Panc1 (cell line): ENCODE results near the gene CSNK1G1. TPM values are rescaled to one million over a fixed set of nuclear protein-coding genes. Genes with fewer than 3 reads are reported as not detected.

Experiments used
- ATAC-seq: fragments of 200-7000 bp; cut with Tn5 transposase; 2 replicates; pipeline ENCODE4 v1.9.1; 2020; ENCODE audit warnings: mild to moderate bottlenecking, moderate library complexity
- BruUV-seq: library from RNA; stranded (reverse); fragments of 400-500 nt; replicated peaks from 2 replicates; lab custom pipeline; 2021; lab: Mats Ljungman, UMichigan
- CTCF ChIA-PET: fragments of 300-600 bp; sonication (Branson Sonifier 250); formaldehyde crosslinking; loops from one replicate; lab custom pipeline; 2022; ENCODE audit warnings: antibody characterized with exemption; lab: Charles Lee
- POLR2A ChIA-PET: fragments of 300-600 bp; sonication (Branson Sonifier 250); formaldehyde crosslinking; loops from one replicate; lab custom pipeline; 2022; ENCODE audit warnings: antibody characterized with exemption; lab: Charles Lee
- DNase-seq: peaks from one replicate; pipeline ENCODE4 v3.0.0-alpha.2; 2010; ENCODE audit warnings: low read depth, low spot score
- H3K27ac ChIP-seq: 2 replicates; pipeline ENCODE4 v1.5.1; 2011; ENCODE audit warnings: mild to moderate bottlenecking, low read length, inconsistent platforms
- H3K27me3 ChIP-seq: fragments of 200-500 bp; sonication (Bioruptor generic); 2 replicates; pipeline ENCODE4 v1.6.0; 2014; ENCODE audit warnings: low read length, inconsistent platforms; ENCODE audit not compliant: control insufficient read depth, insufficient read depth
- H3K36me3 ChIP-seq: fragments of 200-500 bp; sonication (Bioruptor generic); 2 replicates; pipeline ENCODE4 v1.5.1; 2014; ENCODE audit warnings: inconsistent platforms, mild to moderate bottlenecking, low read length, moderate library complexity; ENCODE audit not compliant: control insufficient read depth, insufficient read depth
- H3K4me1 ChIP-seq: 2 replicates; pipeline ENCODE4 v1.5.1; 2011; ENCODE audit warnings: inconsistent platforms, mild to moderate bottlenecking, low read length, moderate library complexity; ENCODE audit not compliant: control insufficient read depth, insufficient read depth
- H3K4me3 ChIP-seq, 2 experiments: 2 replicates each; pipeline ENCODE4 v1.5.1; 2011 to 2012; ENCODE audit warnings: low read depth in 2 of 2, low read length in 2 of 2, mild to moderate bottlenecking in 2 of 2, inconsistent platforms in 1 of 2, moderate library complexity in 1 of 2
- H3K9me3 ChIP-seq: fragments of 200-500 bp; sonication (Bioruptor generic); 2 replicates; pipeline ENCODE4 v1.5.1; 2014; ENCODE audit warnings: low read depth, mild to moderate bottlenecking, inconsistent platforms, low read length, moderate library complexity; ENCODE audit not compliant: control insufficient read depth, insufficient read depth
- CTCF ChIP-seq: fragments of 450-650 bp; IDR thresholded peaks from 2 replicates; pipeline ENCODE4 v1.5.1; 2017; ENCODE audit warnings: mild to moderate bottlenecking
- POLR2AphosphoS5 ChIP-seq: IDR thresholded peaks from 2 replicates; pipeline ENCODE4 v1.6.1; 2012; ENCODE audit warnings: mild to moderate bottlenecking, low read depth, low read length, moderate library complexity
- REST ChIP-seq, 2 experiments: IDR thresholded peaks; 2 replicates each; pipeline ENCODE4 v1.6.1; 2011 to 2012; ENCODE audit warnings: low read depth in 2 of 2, control low read depth in 1 of 2, low read length in 1 of 2, mild to moderate bottlenecking in 1 of 2, moderate library complexity in 1 of 2; ENCODE audit not compliant: insufficient read depth in 1 of 2
- SIN3A ChIP-seq: IDR thresholded peaks from 2 replicates; pipeline ENCODE4 v1.6.1; 2012; ENCODE audit warnings: low read depth, mild to moderate bottlenecking, low read length, moderate library complexity, borderline replicate concordance; ENCODE audit not compliant: insufficient read depth
- TCF7L2 ChIP-seq: IDR thresholded peaks from 2 replicates; pipeline ENCODE4 v1.6.1; 2011; ENCODE audit warnings: mild to moderate bottlenecking, low read depth, low read length, inconsistent platforms
- in situ Hi-C: cut with HindIII; loops from 2 replicates; pipeline ENCODE4 v1.10.0; 2016; ENCODE audit warnings: low sequenced_read_pairs, low pct_unique_long_range_greater_than_20kb
- intact Hi-C: fragments of 100-400 bp; cut with micrococcal nuclease; formaldehyde crosslinking; loops from one replicate; pipeline ENCODE4 v1.10.0; 2022; ENCODE audit not compliant: unreplicated experiment
- total RNA-seq: library from RNA; stranded (reverse); gene quantifications from one replicate; pipeline ENCODE4 v1.2.1, GENCODE V29; 2021; ENCODE audit not compliant: unreplicated experiment

The CSNK1G1 gene
- total RNA-seq, 1 experiment from 2014 or later: 22.8 TPM

GRCh38 chr15:64132217-64132616 lies 223.8 kb downstream of the CSNK1G1 start:
- ChIA-PET POLR2A (no interaction called here), CTCF (interaction anchor here (0.5 kb wide), 1 partner anchor 10 kb away, joined by 4 read pairs; no protein-coding TSS in a partner anchor)
- in situ Hi-C loops: no loop called here
- no peak overlapping the region for H3K27ac ChIP-seq
- no peaks in the 10 kb centered on the region for H3K4me1 ChIP-seq
- H3K9me3 ChIP-seq: no peaks in the 10 kb centered on the region
- DNase-seq: no peak
- BruUV-seq: no TSS peak
- TF ChIP-seq REST (IDR thresholded peaks at IDR 0.05; ENCODE audit: insufficient read depth in 1 of 2, low read depth in 2 of 2, low read length in 1 of 2) (no peak), CTCF (no peak), TCF7L2 (no peak), POLR2AphosphoS5 (no peak)
- peaks cover 38% of the 10 kb centered on the region for H3K36me3 ChIP-seq
- no peaks in the 10 kb centered on the region for H3K27me3 ChIP-seq
- intact Hi-C loops: no loop called here
- H3K4me3 ChIP-seq: no peak overlapping the region
- no peak for ATAC-seq

- no peak for DNase-seq
- POLR2A ChIA-PET: interaction anchor here (1.1 kb wide), 1 partner anchor 20 kb away, joined by 3 read pairs; no protein-coding TSS in a partner anchor
- in situ Hi-C loops (no loop called here), intact Hi-C loops (no loop called here)
- H3K27me3 ChIP-seq: no peaks in the 10 kb centered on the region
- H3K27ac ChIP-seq: no peak overlapping the region
- no peak overlapping the region for H3K4me3 ChIP-seq
- H3K9me3 ChIP-seq: no peaks in the 10 kb centered on the region
- peaks cover 40% of the 10 kb centered on the region for H3K36me3 ChIP-seq
- TF ChIP-seq REST (IDR thresholded peaks at IDR 0.05; ENCODE audit: insufficient read depth in 1 of 2, low read depth in 2 of 2, low read length in 1 of 2) (no peak), SIN3A (no peak), CTCF (no peak), POLR2AphosphoS5 (no peak), TCF7L2 (no peak)
- ATAC-seq: no peak
- CTCF ChIA-PET: interaction anchor here (0.5 kb wide), 1 partner anchor 10 kb away, joined by 4 read pairs; no protein-coding TSS in a partner anchor
- BruUV-seq: no TSS peak
- no peaks in the 10 kb centered on the region for H3K4me1 ChIP-seq
These were observed 224.4 kb downstream of the CSNK1G1 start for GRCh38 chr15:64131547-64131946.
